ENCODE data around the gene RBBP7. TPM values are rescaled to one million over a fixed set of nuclear protein-coding genes. Genes with fewer than 3 reads are reported as not detected.

RBBP7 gene
- total RNA-seq, 1 donor from 2014 or later = 202 TPM

DNA sequence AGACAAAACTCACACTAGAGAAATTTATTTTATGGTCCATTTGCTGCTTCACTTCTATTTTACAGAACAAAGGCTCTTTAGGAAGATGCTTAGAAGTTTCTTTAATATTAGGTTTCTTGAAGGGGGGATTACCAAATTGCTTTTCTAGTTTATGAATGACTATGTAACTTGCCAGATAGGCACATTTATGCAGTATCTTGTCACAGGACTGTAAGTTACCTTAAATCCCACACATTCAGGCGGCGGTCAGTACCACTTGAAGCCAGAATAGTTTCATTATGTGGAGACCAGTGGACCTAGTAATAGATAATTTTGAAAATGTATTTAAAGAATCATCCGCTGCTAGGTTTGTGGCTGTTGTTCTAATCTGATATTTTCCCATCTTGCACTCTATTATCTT, 18.3 kb downstream of the RBBP7 start:
- no peak for DNase-seq (ENCODE audit: extremely low spot score, unreplicated experiment)
- Mint-ChIP-seq H3K27ac (no peak overlapping the region), H3K4me1 (ENCODE audit: unreplicated experiment) (no peaks in the 10 kb centered on the region), H3K36me3 (peaks cover 42% of the 10 kb centered on the region), H3K27me3 (no peaks in the 10 kb centered on the region), H3K4me3 (no peak overlapping the region), H3K9me3 (no peaks in the 10 kb centered on the region)
- TF ChIP-seq CTCF (conservative IDR thresholded peaks at IDR 0.05) = no peak

DNA sequence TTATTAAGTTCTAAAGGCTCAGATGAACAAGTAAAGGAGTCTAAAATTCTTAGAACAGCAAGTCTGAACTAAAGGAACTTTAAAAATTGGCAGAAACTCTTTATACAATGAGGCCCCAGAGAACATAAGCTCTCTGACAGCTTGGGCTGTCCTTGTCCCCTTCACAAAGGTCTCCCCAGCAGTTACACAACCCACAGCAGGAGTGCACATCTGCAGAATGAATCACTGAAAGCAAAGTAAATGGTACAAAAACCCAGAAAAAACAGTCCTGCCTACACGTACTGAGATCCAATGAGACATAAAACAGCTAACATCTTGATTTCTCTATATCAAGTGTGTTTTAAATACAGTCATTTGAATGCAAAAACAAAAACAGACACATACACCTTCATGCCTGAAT, 18.7 kb downstream of the RBBP7 start:
- Mint-ChIP-seq H3K27me3 (no peaks in the 10 kb centered on the region), H3K27ac (peak overlapping the region; percentile 25)

DNA sequence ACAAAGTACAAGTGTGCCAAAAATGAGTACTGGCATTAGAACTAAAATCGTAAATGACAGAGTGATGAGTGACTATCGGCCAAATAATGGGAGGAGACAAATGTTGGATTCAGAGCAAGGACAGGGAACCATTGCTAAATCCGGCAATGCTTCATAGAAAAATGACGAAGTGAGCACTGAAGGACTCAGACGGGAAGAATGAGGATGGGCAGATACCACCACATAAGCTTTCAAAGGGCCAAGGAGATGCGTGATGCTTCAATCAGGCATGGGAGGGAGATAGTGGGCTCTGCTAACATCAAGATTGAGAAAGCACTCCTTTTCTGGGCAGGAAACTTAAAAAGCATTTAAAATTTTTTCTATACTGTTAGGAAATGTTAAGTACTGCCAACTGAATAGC, 21.6 kb downstream of the RBBP7 start:
- no peak for DNase-seq (ENCODE audit: extremely low spot score, unreplicated experiment)
- TF ChIP-seq CTCF (conservative IDR thresholded peaks at IDR 0.05) = no peak
- H3K36me3 Mint-ChIP-seq = peaks cover 41% of the 10 kb centered on the region
- no peak overlapping the region for H3K27ac Mint-ChIP-seq
- no peak overlapping the region for H3K4me3 Mint-ChIP-seq
- H3K9me3 Mint-ChIP-seq = no peaks in the 10 kb centered on the region
- no peaks in the 10 kb centered on the region for H3K27me3 Mint-ChIP-seq
- H3K4me1 Mint-ChIP-seq (ENCODE audit: unreplicated experiment) = no peaks in the 10 kb centered on the region

More for the DNA sequence above, 18.7 kb downstream of the RBBP7 start:
- TF ChIP-seq CTCF (conservative IDR thresholded peaks at IDR 0.05) = no peak
- H3K36me3 Mint-ChIP-seq = peaks cover 38% of the 10 kb centered on the region
- no peak overlapping the region for H3K4me3 Mint-ChIP-seq
- H3K4me1 Mint-ChIP-seq (ENCODE audit: unreplicated experiment) = no peaks in the 10 kb centered on the region
- DNase-seq (ENCODE audit: extremely low spot score, unreplicated experiment) = no peak
- no peaks in the 10 kb centered on the region for H3K9me3 Mint-ChIP-seq

GRCh38 chrX:16845686-16846085, 24.5 kb downstream of the RBBP7 start:
- DNase-seq (ENCODE audit: extremely low spot score, unreplicated experiment) = no peak
- H3K27me3 Mint-ChIP-seq = no peaks in the 10 kb centered on the region
- H3K4me1 Mint-ChIP-seq (ENCODE audit: unreplicated experiment) = peaks cover 4% of the 10 kb centered on the region
- no peak overlapping the region for H3K27ac Mint-ChIP-seq
- TF ChIP-seq CTCF (conservative IDR thresholded peaks at IDR 0.05) = no peak
- H3K4me3 Mint-ChIP-seq = no peak overlapping the region
- peaks cover 53% of the 10 kb centered on the region for H3K36me3 Mint-ChIP-seq
- H3K9me3 Mint-ChIP-seq = no peaks in the 10 kb centered on the region

GRCh38 chrX:16843208-16843909, 26.8 kb downstream of the RBBP7 start:
- no peak for TF ChIP-seq CTCF (conservative IDR thresholded peaks at IDR 0.05)
- DNase-seq (ENCODE audit: extremely low spot score, unreplicated experiment) = no peak
- peaks cover 16% of the 10 kb centered on the region for H3K4me1 Mint-ChIP-seq (ENCODE audit: unreplicated experiment)
- H3K4me3 Mint-ChIP-seq = no peak overlapping the region
- no peaks in the 10 kb centered on the region for H3K27me3 Mint-ChIP-seq
- no peaks in the 10 kb centered on the region for H3K9me3 Mint-ChIP-seq
- H3K27ac Mint-ChIP-seq = peak overlapping the region; percentile 56
- peaks cover 50% of the 10 kb centered on the region for H3K36me3 Mint-ChIP-seq
